ENCODE measurements around the gene AADACL4.

AADACL4 gene

DNA sequence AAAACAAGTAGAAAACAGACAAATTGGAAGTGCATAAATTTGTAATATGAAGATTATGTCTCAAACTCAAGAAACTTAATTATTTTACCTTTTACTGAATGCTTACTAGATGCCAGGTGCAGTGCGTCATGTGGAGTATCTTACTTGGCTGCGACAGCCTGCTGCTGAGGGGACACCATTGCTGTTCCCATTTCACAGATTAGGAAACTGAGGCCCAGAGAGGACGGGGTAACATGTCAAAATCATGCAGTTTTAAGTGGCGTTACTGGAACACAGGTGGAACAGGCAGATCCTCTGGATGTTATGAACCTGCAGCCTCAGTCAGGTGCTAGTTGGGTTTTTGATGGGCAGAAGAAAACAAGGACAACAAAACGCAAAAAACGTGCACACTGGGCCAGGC is 18.6 kb upstream of the AADACL4 start:
- Histone ChIP-seq H3K27ac (no peak overlapping the region), H3K36me3 (no peaks in the 10 kb centered on the region), H3K27me3 (peaks cover 0 to 3% of the 10 kb centered on the region in 2 donors), H3K9me3 (no peaks in the 10 kb centered on the region), H3K4me3 (no peak overlapping the region), H3K4me1 (peaks cover 5 to 35% (median 31%) of the 10 kb centered on the region in 4 donors)
- no peak for DNase-seq
- TF ChIP-seq, protein P1, sequence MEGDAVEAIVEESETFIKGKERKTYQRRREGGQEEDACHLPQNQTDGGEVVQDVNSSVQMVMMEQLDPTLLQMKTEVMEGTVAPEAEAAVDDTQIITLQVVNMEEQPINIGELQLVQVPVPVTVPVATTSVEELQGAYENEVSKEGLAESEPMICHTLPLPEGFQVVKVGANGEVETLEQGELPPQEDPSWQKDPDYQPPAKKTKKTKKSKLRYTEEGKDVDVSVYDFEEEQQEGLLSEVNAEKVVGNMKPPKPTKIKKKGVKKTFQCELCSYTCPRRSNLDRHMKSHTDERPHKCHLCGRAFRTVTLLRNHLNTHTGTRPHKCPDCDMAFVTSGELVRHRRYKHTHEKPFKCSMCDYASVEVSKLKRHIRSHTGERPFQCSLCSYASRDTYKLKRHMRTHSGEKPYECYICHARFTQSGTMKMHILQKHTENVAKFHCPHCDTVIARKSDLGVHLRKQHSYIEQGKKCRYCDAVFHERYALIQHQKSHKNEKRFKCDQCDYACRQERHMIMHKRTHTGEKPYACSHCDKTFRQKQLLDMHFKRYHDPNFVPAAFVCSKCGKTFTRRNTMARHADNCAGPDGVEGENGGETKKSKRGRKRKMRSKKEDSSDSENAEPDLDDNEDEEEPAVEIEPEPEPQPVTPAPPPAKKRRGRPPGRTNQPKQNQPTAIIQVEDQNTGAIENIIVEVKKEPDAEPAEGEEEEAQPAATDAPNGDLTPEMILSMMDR (IDR thresholded peaks at IDR 0.05), result no peak
- intact Hi-C loops (cut with DNase I; ENCODE audit: low total_unique reads), result no loop called here

GRCh38 chr1:12626888-12627287 is 17.0 kb upstream of the AADACL4 start:
- Histone ChIP-seq H3K27ac (no peak overlapping the region), H3K36me3 (no peaks in the 10 kb centered on the region), H3K27me3 (peaks cover 0 to 3% of the 10 kb centered on the region in 2 donors), H3K9me3 (no peaks in the 10 kb centered on the region), H3K4me3 (no peak overlapping the region), H3K4me1 (peaks cover 5 to 18% (median 16%) of the 10 kb centered on the region in 4 donors)
- no peak for DNase-seq
- intact Hi-C loops (cut with DNase I; ENCODE audit: low total_unique reads), result no loop called here
- TF ChIP-seq, protein P1 (IDR thresholded peaks at IDR 0.05), result no peak

DNA sequence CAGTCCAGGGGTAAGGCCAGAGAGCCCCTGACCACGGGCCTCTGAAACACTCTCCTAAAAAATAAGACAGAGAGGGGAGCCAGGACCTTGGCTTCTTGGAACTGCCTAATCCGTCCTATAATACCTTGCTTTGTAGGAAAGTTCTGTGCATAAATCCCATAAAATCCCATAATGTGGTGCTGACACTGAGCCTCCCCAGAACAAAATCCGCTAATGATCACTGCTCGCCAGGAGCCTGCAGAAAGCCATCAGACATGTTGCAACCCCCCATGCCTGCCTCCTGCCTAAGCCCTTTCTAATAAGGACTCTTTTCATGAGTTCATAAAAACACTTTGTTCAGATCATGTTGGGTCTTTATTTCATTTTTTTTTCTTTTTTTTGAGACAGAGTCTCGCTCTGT is 16.6 kb upstream of the AADACL4 start:
- no peaks in the 10 kb centered on the region for H3K9me3 ChIP-seq
- H3K4me3 ChIP-seq, result no peak overlapping the region
- H3K27ac ChIP-seq, result no peak overlapping the region
- peaks cover 0 to 3% of the 10 kb centered on the region in 2 donors for H3K27me3 ChIP-seq
- peaks cover 5 to 14% (median 12%) of the 10 kb centered on the region in 4 donors for H3K4me1 ChIP-seq
- TF ChIP-seq, protein P1 (IDR thresholded peaks at IDR 0.05), result no peak
- no peak for DNase-seq
- intact Hi-C loops (cut with DNase I; ENCODE audit: low total_unique reads), result no loop called here
- H3K36me3 ChIP-seq, result no peaks in the 10 kb centered on the region

DNA sequence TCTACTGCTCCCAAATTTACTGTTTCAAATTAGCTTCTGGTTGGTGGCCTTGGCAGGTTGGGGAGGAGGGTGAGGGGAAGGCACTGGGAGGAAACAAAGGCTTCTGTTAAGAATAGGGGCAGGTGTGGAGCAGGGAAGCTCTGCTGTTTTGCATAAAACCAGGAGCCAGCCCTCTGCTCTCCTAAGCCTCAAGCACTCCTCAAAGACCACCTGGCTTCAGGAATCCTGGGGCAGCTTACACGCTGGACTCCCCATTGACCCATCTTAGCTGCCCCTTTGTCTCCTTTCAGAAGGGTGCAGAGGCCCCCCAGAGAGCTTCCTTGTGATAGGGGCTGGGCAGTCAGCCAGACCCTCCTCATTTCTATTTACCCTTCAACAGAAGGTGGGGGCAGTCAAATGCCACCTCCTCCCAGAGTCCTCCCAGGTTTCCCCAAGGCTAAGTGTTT is 14.4 kb upstream of the AADACL4 start:
- no peak for DNase-seq
- intact Hi-C loops (cut with DNase I; ENCODE audit: low total_unique reads), result no loop called here

DNA sequence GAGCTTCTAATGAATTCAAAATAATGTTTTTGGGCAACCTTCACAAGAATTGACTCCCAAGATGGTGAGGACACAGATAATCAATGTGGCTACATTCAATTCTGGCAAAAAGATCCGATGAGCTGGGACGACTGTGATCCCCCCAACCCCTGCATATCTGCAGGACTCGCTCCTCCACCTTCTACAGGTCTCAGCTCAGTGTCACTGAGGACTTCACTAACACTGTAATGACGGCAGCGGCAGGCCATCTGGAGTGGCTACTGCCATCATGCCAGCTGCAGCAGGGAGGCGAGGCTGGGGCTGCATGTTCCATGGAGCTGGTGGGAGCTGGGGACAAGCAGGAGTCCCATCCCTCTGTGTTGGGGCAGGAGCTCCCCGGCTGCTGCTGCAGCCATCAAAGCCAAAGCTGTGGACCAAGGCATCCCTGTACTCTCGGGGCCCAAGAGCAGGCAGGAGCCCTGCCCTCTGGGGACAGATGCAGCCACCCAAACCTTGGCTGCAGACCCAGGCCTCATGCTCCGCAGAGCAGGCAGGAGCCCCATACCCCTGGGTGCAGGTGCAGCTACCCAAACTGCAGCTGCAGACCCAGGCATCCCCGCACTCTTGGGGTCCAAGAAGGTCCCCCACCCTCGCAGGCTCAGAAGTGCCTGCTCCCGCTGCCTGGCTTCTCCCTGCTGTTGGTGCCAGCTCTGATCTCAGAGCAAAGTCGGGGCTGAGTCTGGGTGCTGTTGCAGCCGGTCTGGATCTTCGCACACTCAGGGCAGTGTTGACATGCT is 13.7 kb upstream of the AADACL4 start:
- no peak for DNase-seq
- H3K4me1 ChIP-seq, result no peaks in the 10 kb centered on the region
- H3K36me3 ChIP-seq, result no peaks in the 10 kb centered on the region
- no peak overlapping the region for H3K27ac ChIP-seq
- intact Hi-C loops (cut with DNase I; ENCODE audit: low total_unique reads), result no loop called here
- peaks cover 0 to 3% of the 10 kb centered on the region in 2 donors for H3K27me3 ChIP-seq
- no peak overlapping the region for H3K4me3 ChIP-seq
- TF ChIP-seq, protein P1 (IDR thresholded peaks at IDR 0.05), result no peak
- H3K9me3 ChIP-seq, result no peaks in the 10 kb centered on the region

More for the DNA sequence above, 14.4 kb upstream of the AADACL4 start:
- Histone ChIP-seq H3K4me3 (no peak overlapping the region), H3K36me3 (no peaks in the 10 kb centered on the region), H3K27me3 (peaks cover 0 to 3% of the 10 kb centered on the region in 2 donors), H3K4me1 (no peaks in the 10 kb centered on the region), H3K27ac (no peak overlapping the region), H3K9me3 (no peaks in the 10 kb centered on the region)
- TF ChIP-seq, protein P1 (IDR thresholded peaks at IDR 0.05), result no peak

Data from tibial artery (tissue), 4 donors.